Measurements from ENCODE around the gene CTDSP1. TPM values are rescaled to one million over a fixed set of nuclear protein-coding genes. Genes with fewer than 3 reads are reported as not detected.

The CTDSP1 gene
- total RNA-seq, 4 donors from 2014 or later, result 74.7 to 163 (median 96.3) TPM

- TF ChIP-seq CTCF (IDR thresholded peaks at IDR 0.05; ENCODE audit: low read depth), result no peak
Measured at GRCh38 chr2:218383892-218384519, 15.7 kb upstream of the CTDSP1 start.

GRCh38 chr2:218384975-218385374 lies 14.7 kb upstream of the CTDSP1 start:
- TF ChIP-seq CTCF (IDR thresholded peaks at IDR 0.05; ENCODE audit: low read depth), result no peak

GRCh38 chr2:218386505-218387368 lies 12.9 kb upstream of the CTDSP1 start:
- TF ChIP-seq CTCF (IDR thresholded peaks at IDR 0.05; ENCODE audit: low read depth), result no peak

GRCh38 chr2:218387369-218388194 lies 12.1 kb upstream of the CTDSP1 start:
- no peak for TF ChIP-seq CTCF (IDR thresholded peaks at IDR 0.05; ENCODE audit: low read depth)

GRCh38 chr2:218389333-218390150 lies 10.1 kb upstream of the CTDSP1 start:
- no peak for TF ChIP-seq CTCF (IDR thresholded peaks at IDR 0.05; ENCODE audit: low read depth)

GRCh38 chr2:218391202-218391601 lies 8.5 kb upstream of the CTDSP1 start:
- TF ChIP-seq CTCF (IDR thresholded peaks at IDR 0.05; ENCODE audit: low read depth), result no peak
